Endothelial cell of umbilical vein (primary cell): ENCODE results near the gene CDK11B. TPM values are rescaled to one million over a fixed set of nuclear protein-coding genes. Genes with fewer than 3 reads are reported as not detected.

Experiments
- BruUV-seq: library from RNA; stranded (reverse); fragments of 400-500 nt; replicated peaks from 2 replicates; lab custom pipeline; 2021; lab: Mats Ljungman, UMichigan
- CTCF ChIA-PET: fragments of 300-600, 350-600 bp; sonication (Branson Sonifier 250); formaldehyde crosslinking; loops from one replicate; lab custom pipeline; 2021; ENCODE audit warnings: antibody characterized with exemption, inconsistent platforms; lab: Charles Lee
- POLR2A ChIA-PET: fragments of 300-600, 350-600 bp; sonication (Branson Sonifier 250); formaldehyde crosslinking; loops from one replicate; lab custom pipeline; 2021; ENCODE audit warnings: antibody characterized with exemption, inconsistent platforms; lab: Charles Lee
- DNase-seq: peaks from one replicate; pipeline ENCODE4 v3.0.0-alpha.2; 2011; ENCODE audit warnings: low read depth, low spot score
- FAIRE-seq: peaks from 2 replicates; lab custom pipeline; 2011; peaks lifted over from hg19 to GRCh38; lab: Jason Lieb, UNC
- H2AFZ ChIP-seq: 2 replicates; pipeline ENCODE4 v1.6.0; 2012; ENCODE audit warnings: low read depth, low read length, control low read depth, inconsistent platforms
- H3K27ac ChIP-seq: 2 replicates; pipeline ENCODE4 v1.5.1; 2011; ENCODE audit warnings: low read depth, mild to moderate bottlenecking, control low read depth, low read length, moderate library complexity; ENCODE audit not compliant: insufficient read depth
- H3K27me3 ChIP-seq, 2 experiments: 2 replicates each; pipeline versions ENCODE4 v1.6.0 to v1.6.1; 2011; ENCODE audit warnings: low read length in 2 of 2, mixed read lengths in 1 of 2; ENCODE audit not compliant: control insufficient read depth in 2 of 2, insufficient read depth in 2 of 2
- H3K36me3 ChIP-seq, 2 experiments: 2 replicates in 1 of 2; 3 replicates in 1 of 2; pipeline ENCODE4 v1.5.1; 2011; ENCODE audit warnings: low read length in 2 of 2, mild to moderate bottlenecking in 1 of 2, moderate library complexity in 1 of 2; ENCODE audit not compliant: control insufficient read depth in 2 of 2, insufficient read depth in 2 of 2; ENCODE audit errors: extremely low read depth in 1 of 2
- H3K4me1 ChIP-seq: 3 replicates; pipeline ENCODE4 v1.5.1; 2011; ENCODE audit warnings: mild to moderate bottlenecking, low read length; ENCODE audit not compliant: control insufficient read depth, insufficient read depth; ENCODE audit errors: extremely low read depth
- H3K4me2 ChIP-seq: 2 replicates; pipeline ENCODE4 v1.6.1; 2011; ENCODE audit warnings: low read length, control low read depth, mixed read lengths; ENCODE audit not compliant: insufficient read depth
- H3K4me3 ChIP-seq, 3 experiments: fragments of 200-600 bp in 1 of 3; sonication (generic), shearing (Covaris generic) in 1 of 3; replicated peaks in 1 of 3; 2 replicates each; pipeline ENCODE4 v1.5.1; 2011 to 2016; ENCODE audit warnings: control low read depth in 3 of 3, low read length in 3 of 3, mild to moderate bottlenecking in 2 of 3, inconsistent platforms in 1 of 3, low read depth in 1 of 3, moderate library complexity in 1 of 3; ENCODE audit not compliant: insufficient read depth in 1 of 3
- H3K79me2 ChIP-seq: 2 replicates; pipeline ENCODE4 v1.6.0; 2012; ENCODE audit warnings: low read length, inconsistent platforms; ENCODE audit not compliant: control insufficient read depth, insufficient read depth
- H3K9ac ChIP-seq: replicated peaks from 2 replicates; pipeline ENCODE3; 2011; ENCODE audit warnings: low read length, control low read depth; ENCODE audit not compliant: insufficient read depth; ENCODE audit errors: extremely low read depth
- H3K9me1 ChIP-seq: replicated peaks from 3 replicates; pipeline ENCODE4 v1.6.0; 2011; ENCODE audit warnings: mild to moderate bottlenecking, low read length; ENCODE audit not compliant: control insufficient read depth, insufficient read depth; ENCODE audit errors: extremely low read depth
- H3K9me3 ChIP-seq: replicated peaks from 2 replicates; pipeline ENCODE4 v1.5.1; 2012; ENCODE audit warnings: low read length, inconsistent platforms; ENCODE audit not compliant: control insufficient read depth, insufficient read depth
- H4K20me1 ChIP-seq: replicated peaks from 2 replicates; pipeline ENCODE3; 2011; ENCODE audit warnings: mild to moderate bottlenecking, low read length; ENCODE audit not compliant: control insufficient read depth, insufficient read depth; ENCODE audit errors: extremely low read depth
- EZH2 ChIP-seq: IDR thresholded peaks from 2 replicates; pipeline ENCODE4 v1.6.1; 2012; ENCODE audit warnings: borderline replicate concordance, low read depth, mild to moderate bottlenecking, moderate library complexity, low read length, inconsistent platforms; ENCODE audit not compliant: severe bottlenecking
- FOS ChIP-seq: IDR thresholded peaks from 2 replicates; pipeline ENCODE4 v1.6.1; 2011; ENCODE audit warnings: mild to moderate bottlenecking, low read length, moderate library complexity, borderline replicate concordance; ENCODE audit not compliant: insufficient read depth
- GATA2 ChIP-seq: IDR thresholded peaks from 2 replicates; pipeline ENCODE4 v1.7.0; 2011; ENCODE audit warnings: low read depth, mild to moderate bottlenecking, moderate library complexity, mixed read lengths, low read length; ENCODE audit not compliant: insufficient read length, insufficient read depth
- JUN ChIP-seq: IDR thresholded peaks from 2 replicates; pipeline ENCODE4 v1.6.1; 2011; ENCODE audit warnings: borderline replicate concordance, low read depth; ENCODE audit not compliant: insufficient read length, insufficient read depth
- MYC ChIP-seq: IDR thresholded peaks from one replicate; pipeline ENCODE4 v1.6.1; 2011; ENCODE audit warnings: mild to moderate bottlenecking, low read depth, low read length
- POLR2A ChIP-seq: IDR thresholded peaks from 2 replicates; pipeline ENCODE4 v1.6.1; 2012; ENCODE audit warnings: low read depth, mild to moderate bottlenecking, control low read depth, low read length
- POLR2AphosphoS5 ChIP-seq: IDR thresholded peaks from 2 replicates; pipeline ENCODE4 v1.6.1; 2012; ENCODE audit warnings: low read depth, mild to moderate bottlenecking, control low read depth, low read length, moderate library complexity; ENCODE audit not compliant: insufficient read depth
- dilution Hi-C: fragments of 300-500 bp; cut with MboI; formaldehyde crosslinking; loops from one replicate; pipeline ENCODE4 v1.15.0; 2019; ENCODE audit warnings: low sequenced_read_pairs; ENCODE audit not compliant: extremely low pct_ligation_motif_present
- intact Hi-C: fragments of 100-400 bp; cut with micrococcal nuclease; formaldehyde crosslinking; loops from one replicate; pipeline ENCODE4 v1.10.0; 2022
- polyA plus RNA-seq, 4 experiments: library from polyadenylated mRNA; depleted of rRNA in 3 of 4; stranded (reverse) in 3 of 4; unstranded in 1 of 4; fragments of >200 nt; gene quantifications; 2 replicates each; pipeline versions ENCODE4 v1.2.1 to v1.2.3, GENCODE V29; 2011 to 2012; ENCODE audit warnings: missing spikeins in 1 of 4
- total RNA-seq: library from RNA; stranded (reverse); gene quantifications from 2 replicates; pipeline ENCODE4 v1.2.3, GENCODE V29; 2021
- TF ChIP-seq, protein P1 (sequence below): IDR thresholded peaks from 2 replicates; pipeline ENCODE4 v1.6.1; 2011; ENCODE audit not compliant: insufficient read depth, insufficient read length
- TF ChIP-seq, protein P2 (sequence below), 2 donors: IDR thresholded peaks; 1 replicate in 1 of 2; 2 replicates in 1 of 2; pipeline ENCODE4 v1.5.1; 2011; ENCODE audit warnings: low read length in 2 of 2, mild to moderate bottlenecking in 2 of 2, moderate library complexity in 2 of 2, control low read depth in 1 of 2, inconsistent platforms in 1 of 2, low read depth in 1 of 2; ENCODE audit not compliant: insufficient read depth in 1 of 2; ENCODE audit errors: extremely low read depth in 1 of 2

The CDK11B gene
- total and polyA plus RNA-seq, 2 donors (not counting 3 experiments of a cell fraction or from before 2014, with no cell fraction given), result 16.4 to 32.0 TPM

DNA sequence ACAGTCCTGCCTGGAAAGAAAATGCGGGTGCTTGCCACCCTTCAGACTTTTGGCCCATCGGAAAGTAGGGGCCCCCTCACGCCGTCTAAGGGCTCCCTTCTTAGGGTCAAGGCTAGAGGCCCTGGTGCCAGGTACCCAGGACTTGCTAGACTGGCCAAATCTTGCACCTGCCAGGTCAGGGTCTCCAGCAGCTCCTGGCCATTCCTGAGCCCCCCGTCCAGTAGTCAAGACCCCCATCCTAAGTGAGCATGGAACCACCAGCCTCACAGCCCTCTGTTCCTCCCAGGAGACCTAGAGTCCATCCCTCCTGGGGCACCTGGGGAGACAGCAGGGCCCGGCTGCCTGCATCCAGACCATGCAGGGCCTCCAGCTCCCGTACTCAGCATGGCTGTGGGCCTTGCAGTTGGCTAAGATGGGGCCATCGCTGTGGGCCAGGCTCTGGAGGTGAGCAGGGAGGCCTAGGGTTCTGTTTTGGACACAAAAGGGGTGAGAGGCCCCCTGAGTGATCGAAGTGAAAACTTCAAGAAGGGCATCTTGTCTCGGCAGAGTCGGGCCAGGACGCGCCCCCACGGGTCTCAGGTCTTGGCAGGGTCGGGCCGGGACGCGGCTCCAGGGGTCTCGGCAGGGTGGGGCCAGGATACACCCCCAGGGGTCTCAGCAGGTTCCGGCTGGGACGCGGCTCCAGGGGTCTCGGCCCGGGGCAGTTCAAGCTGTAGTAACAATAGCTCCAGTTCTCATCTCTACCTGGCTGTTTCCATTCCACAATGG lies 64.8 kb downstream of the CDK11B start:
- Histone ChIP-seq H3K9me1 (no peaks in the 10 kb centered on the region), H3K79me2 (no peaks in the 10 kb centered on the region), H3K4me3 (no peak overlapping the region), H3K4me1 (no peaks in the 10 kb centered on the region), H3K27me3 (peaks cover 14 to 18% of the 10 kb centered on the region in 2 experiments), H3K9me3 (no peaks in the 10 kb centered on the region), H3K27ac (no peak overlapping the region), H3K4me2 (no peak overlapping the region), H3K36me3 (no peaks in the 10 kb centered on the region), H2AFZ (no peak overlapping the region), H3K9ac (no peak overlapping the region), H4K20me1 (no peaks in the 10 kb centered on the region)
- TF ChIP-seq POLR2A, result no peak
- TF ChIP-seq, protein P1, sequence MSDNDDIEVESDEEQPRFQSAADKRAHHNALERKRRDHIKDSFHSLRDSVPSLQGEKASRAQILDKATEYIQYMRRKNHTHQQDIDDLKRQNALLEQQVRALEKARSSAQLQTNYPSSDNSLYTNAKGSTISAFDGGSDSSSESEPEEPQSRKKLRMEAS, result no peak
- no peak for TF ChIP-seq JUN
- no peak for TF ChIP-seq GATA2
- intact Hi-C loops (no loop called here), dilution Hi-C loops (no loop called here)
- FAIRE-seq, result no peak
- ChIA-PET CTCF (no interaction called here), POLR2A (no interaction called here)
- no TSS peak for BruUV-seq
- no peak for DNase-seq

DNA sequence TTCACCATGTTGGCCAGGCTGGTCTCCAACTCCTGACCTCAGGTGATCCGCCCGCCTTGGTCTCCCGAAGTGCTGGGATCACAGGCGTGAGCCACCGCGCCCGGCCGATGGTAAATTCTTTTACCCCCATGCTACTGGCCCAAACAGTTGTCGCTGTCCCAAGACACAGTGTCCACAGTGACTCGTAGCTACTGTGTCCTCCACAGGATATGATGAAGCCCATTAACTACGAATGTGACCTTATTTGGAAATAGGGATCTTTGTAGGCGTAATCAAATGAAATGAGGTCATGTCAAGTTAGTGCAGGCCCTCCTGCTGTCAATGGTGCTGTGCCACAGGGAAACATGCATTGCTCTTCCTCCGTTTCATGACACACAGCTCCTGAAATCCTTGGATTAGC lies 67.4 kb downstream of the CDK11B start:
- Histone ChIP-seq H3K36me3 (no peaks in the 10 kb centered on the region), H3K9me3 (no peaks in the 10 kb centered on the region), H4K20me1 (no peaks in the 10 kb centered on the region), H3K4me2 (no peak overlapping the region), H3K27ac (no peak overlapping the region), H3K79me2 (no peaks in the 10 kb centered on the region), H3K4me3 (no peak overlapping the region), H3K9me1 (no peaks in the 10 kb centered on the region), H3K27me3 (peaks cover 5% of the 10 kb centered on the region in 2 experiments), H3K4me1 (no peaks in the 10 kb centered on the region), H2AFZ (no peak overlapping the region), H3K9ac (no peak overlapping the region)
- POLR2A ChIA-PET, result no interaction called here
- CTCF ChIA-PET, result no interaction called here
- intact Hi-C loops (no loop called here), dilution Hi-C loops (no loop called here)
- no TSS peak for BruUV-seq
- FAIRE-seq (no peak), DNase-seq (no peak)
- TF ChIP-seq MYC (no peak), GATA2 (no peak), POLR2A (no peak), EZH2 (no peak), FOS (no peak), JUN (no peak), POLR2AphosphoS5 (no peak)
- TF ChIP-seq, protein P2, sequence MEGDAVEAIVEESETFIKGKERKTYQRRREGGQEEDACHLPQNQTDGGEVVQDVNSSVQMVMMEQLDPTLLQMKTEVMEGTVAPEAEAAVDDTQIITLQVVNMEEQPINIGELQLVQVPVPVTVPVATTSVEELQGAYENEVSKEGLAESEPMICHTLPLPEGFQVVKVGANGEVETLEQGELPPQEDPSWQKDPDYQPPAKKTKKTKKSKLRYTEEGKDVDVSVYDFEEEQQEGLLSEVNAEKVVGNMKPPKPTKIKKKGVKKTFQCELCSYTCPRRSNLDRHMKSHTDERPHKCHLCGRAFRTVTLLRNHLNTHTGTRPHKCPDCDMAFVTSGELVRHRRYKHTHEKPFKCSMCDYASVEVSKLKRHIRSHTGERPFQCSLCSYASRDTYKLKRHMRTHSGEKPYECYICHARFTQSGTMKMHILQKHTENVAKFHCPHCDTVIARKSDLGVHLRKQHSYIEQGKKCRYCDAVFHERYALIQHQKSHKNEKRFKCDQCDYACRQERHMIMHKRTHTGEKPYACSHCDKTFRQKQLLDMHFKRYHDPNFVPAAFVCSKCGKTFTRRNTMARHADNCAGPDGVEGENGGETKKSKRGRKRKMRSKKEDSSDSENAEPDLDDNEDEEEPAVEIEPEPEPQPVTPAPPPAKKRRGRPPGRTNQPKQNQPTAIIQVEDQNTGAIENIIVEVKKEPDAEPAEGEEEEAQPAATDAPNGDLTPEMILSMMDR (IDR thresholded peaks at IDR 0.05; ENCODE audit: extremely low read depth in 1 of 2, insufficient read depth in 1 of 2, low read depth in 1 of 2, low read length in 2 of 2), result no peak
- TF ChIP-seq, protein P1, result no peak
